ENCODE results near the gene CC2D2B. TPM values are rescaled to one million over a fixed set of nuclear protein-coding genes. Genes with fewer than 3 reads are reported as not detected.

The CC2D2B gene
- total RNA-seq, 1 donor from 2014 or later = 0.64 TPM

GRCh38 chr10:96074776-96075175 lies 167.0 kb downstream of the CC2D2B start:
- intact Hi-C loops (cut with micrococcal nuclease) = no loop called here

GRCh38 chr10:96075977-96076376 lies 168.2 kb downstream of the CC2D2B start:
- intact Hi-C loops (cut with micrococcal nuclease) = no loop called here

- intact Hi-C loops (cut with micrococcal nuclease) = no loop called here
Observed at GRCh38 chr10:96077156-96077555, 169.4 kb downstream of the CC2D2B start.

GRCh38 chr10:96082153-96082552 lies 174.4 kb downstream of the CC2D2B start:
- intact Hi-C loops (cut with micrococcal nuclease) = no loop called here

Other genes with a start within 250 kb of the CC2D2B start
- gene TCTN3, start 214.0 kb upstream of the CC2D2B start, total RNA-seq = 36.4 and 41.3 TPM in 2 replicates
- gene ENTPD1, start 151.8 kb upstream of the CC2D2B start, total RNA-seq = 16.8 and 20.4 TPM in 2 replicates
- 6.2 and 6.8 TPM in 2 replicates for gene CCNJ, start 135.6 kb downstream of the CC2D2B start, total RNA-seq
- gene ZNF518A, start 222.3 kb downstream of the CC2D2B start, total RNA-seq = 23.3 and 26.1 TPM in 2 replicates

All from T-helper 2 cell treated with Interferon-gamma antibody and Interleukin-4, amounts not matched to agents 100 ng/mL and 5 ng/mL, for 36 hours (primary cell).